GM19468 (cell line): ENCODE results near the gene ASB10.

Experiments used
- ATAC-seq: cut with Tn5 transposase; IDR thresholded peaks from one replicate; pipeline ENCODE4 v1.9.1; 2021; ENCODE audit warnings: mild to moderate bottlenecking, moderate library complexity, moderate number of reproducible peaks; ENCODE audit not compliant: unreplicated experiment; ENCODE audit errors: extremely low read depth

ASB10 gene

GRCh38 chr7:151211155-151211772, 24.2 kb upstream of the ASB10 start:
- no peak for ATAC-seq

GRCh38 chr7:151210087-151210854, 23.2 kb upstream of the ASB10 start, which contains the start of gene H2BK1:
H2BK1 (minus strand) TSS chr7:151210488; CDS start chr7:151210318, 170 bp downstream.
- no peak for ATAC-seq

DNA sequence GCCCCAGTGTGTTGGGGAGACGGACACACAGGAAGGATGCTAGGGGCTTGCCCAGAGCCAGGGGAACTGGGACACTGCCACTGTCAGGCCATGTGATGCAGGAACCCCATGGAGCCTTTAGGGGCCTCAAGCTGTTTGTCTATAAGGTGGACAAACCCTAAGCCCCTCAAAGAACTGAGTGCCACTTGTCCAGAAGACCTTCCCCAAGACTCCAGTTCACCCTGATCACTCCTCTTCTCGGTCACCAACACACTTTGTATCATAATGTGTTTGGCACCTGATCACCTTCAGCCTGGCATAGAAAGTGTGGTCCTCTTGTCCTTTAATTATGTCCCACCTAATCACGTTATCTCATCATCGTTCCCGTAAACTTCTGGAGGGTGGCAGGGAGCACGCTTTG, 22.5 kb upstream of the ASB10 start:
- ATAC-seq: no peak

DNA sequence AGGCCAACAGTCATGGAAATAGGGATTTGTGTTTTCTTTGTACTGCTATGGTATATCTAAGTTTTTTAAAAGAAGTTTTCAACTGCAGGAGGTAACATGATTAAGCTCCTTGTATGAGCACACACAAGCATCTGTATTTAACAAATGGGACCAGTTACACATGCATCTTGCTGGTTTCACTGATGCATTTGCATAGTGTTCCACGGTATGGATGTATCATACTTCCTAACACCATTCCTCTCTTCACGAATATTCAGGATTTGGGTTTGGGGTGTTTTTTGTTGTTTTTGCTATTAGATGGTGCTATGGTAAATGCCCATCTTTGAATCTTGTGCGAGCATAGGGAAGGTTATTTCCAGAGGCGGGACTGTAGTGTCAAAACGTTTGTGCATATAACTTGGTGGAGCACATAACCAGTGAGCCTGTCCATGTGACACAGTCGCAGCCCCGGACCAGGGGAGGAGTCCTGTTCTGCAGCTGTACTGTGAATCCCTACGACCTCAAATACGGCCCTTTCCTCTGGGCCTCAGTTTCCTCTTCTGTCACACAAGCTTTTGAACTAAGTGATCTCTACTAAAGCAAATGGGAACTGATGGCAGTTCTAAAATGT, 21.3 kb upstream of the ASB10 start:
- ATAC-seq: no peak

DNA sequence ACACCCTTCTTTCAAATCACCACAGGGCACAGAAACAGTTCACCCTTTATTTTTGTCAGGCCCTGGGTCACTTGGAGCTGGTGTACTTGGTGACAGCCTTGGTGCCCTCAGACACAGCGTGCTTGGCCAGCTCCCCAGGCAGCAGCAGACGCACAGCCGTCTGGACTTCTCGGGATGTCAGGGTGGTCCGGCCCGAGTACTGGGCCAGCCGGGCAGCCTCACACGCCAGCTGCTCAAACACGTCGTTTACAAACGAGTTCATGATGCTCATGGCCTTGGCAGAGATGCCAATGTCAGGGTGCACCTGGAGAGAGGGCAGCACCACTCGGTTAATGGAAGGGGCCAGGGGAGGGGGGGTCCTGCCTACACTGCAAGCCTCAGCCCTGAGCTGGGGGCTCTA, 20.8 kb upstream of the ASB10 start:
- ATAC-seq: no peak

- no peak for ATAC-seq
These were observed 20.3 kb upstream of the ASB10 start for GRCh38 chr7:151207315-151207714.

GRCh38 chr7:151206914-151207313, 19.9 kb upstream of the ASB10 start:
- ATAC-seq: no peak

GRCh38 chr7:151205730-151206129, 18.7 kb upstream of the ASB10 start:
- no peak for ATAC-seq

GRCh38 chr7:151204383-151205032, 17.5 kb upstream of the ASB10 start:
- ATAC-seq: no peak

DNA sequence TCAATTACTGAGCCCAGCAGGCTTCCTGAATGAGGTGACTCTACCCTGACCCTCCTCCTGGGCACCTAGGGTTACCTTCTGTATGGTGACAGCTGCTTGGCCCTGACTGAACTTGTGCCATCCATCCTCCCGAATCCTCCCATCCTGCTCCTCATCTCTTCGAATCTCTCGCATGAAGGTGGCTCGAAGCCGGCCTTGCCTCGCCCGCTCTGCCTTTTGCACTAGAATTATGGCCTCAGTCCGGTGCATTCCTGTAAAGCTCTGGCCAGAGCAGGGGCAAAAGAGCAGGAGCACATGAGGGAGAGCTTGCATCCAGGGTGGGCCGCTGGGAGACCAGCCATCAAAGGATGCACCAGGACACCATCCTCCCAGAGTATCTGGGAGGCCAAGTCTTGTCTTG, 15.8 kb upstream of the ASB10 start:
- no peak for ATAC-seq

GRCh38 chr7:151201751-151202150, 14.7 kb upstream of the ASB10 start:
- no peak for ATAC-seq

DNA sequence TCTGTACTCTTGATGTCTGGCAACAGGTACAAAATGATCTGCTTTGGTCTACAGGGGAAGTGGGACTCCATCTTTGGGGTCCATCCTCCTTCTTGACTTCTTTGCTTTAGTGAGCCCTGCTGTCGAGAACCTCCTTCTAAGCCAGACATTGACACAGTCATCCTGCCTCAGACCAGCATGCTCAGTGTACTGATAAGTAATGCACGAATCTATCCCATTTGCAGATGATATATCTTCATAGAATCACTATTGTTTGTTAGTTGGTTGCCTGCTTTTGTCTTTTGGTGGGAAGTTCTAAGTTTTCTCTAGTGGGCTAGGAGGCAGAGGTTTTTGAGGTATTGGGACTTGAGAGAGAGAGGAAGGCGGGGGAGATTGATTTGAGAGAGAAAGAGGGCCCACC, 14.3 kb upstream of the ASB10 start:
- no peak for ATAC-seq

DNA sequence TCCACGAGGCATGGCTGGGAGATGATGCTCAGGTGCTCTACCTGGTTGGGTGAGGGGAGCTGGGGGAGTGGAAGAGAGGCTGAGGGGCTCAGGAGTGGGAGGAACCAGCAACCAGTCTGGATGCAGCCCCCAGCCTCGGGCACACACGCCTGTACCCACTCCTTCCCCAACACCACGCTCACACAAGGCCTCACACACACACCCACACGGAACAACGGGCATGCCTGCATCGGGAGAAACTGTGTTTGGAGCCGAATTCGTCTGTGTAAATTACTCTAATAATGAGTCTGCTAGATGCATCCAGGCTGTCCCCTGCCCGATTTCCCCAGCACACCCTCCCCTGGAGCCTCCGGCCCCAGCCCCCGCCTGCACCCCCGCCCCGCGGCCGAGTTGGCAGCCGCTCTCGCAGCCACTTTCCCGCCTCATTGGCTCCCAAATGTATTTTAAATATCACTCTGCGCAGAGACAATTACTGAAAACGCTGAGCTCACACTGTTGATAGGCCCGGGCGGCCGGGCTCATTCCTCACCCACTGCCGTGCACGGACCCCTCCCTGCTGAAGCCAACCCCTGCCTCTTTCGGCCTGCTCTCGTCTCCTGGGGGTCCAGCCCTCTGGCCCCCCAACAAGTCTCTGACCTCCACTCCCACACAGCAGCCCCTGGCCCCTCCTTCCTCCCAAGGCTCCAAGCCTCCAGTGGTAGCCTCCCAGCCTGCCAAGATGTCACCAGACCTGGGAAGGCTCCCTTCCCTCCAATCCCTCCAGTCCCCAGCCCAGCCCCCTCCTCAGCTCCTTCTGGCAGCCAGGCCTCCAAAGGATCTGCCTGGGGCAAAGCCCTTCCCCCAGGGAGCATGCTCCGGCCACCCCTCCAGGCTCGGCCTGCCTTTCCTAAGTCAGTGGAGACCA, 12.1 kb upstream of the ASB10 start:
- ATAC-seq: no peak

- ATAC-seq: no peak
These were observed 10.9 kb upstream of the ASB10 start for GRCh38 chr7:151197932-151198331.

GRCh38 chr7:151195616-151196450, 8.8 kb upstream of the ASB10 start:
- ATAC-seq: no peak

- ATAC-seq: no peak
These were observed 7.1 kb upstream of the ASB10 start for GRCh38 chr7:151194188-151194587.

DNA sequence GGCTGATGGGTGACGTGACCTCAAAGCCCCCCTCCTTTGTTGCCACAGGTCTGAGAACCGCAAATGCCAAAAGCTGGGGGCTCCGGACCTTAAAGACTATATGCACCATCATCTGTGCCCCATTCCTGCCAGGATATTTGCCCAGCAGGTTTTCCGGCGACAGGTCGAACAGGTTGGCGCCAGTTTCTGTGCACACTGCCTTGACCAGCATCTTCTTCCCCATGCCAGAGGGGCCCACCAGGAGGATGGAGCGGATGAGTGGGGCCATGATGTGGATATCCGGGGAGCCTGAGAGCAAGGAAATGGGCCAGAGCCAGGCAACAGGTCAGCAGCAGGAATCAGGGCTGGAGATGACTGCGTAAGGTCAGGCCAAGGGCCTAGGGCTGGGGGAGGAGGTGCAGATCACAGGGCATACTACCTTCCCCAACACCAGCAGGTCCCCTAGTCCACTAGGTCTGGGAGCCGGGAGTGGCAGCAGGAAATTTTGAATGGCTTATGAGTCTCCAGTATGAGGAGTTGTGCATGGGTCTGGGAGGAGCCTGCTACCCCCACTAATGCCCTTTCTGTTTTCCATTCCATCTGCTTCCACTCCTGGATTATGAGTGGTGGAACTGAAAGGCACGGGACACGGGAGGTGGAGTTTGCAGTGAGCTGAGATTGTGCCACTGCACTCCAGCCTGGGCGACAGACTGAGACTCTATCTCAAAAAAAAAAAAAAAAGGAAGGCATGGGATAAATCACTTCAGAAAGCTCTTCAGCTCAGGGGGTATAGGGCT, 6.3 kb upstream of the ASB10 start:
- no peak for ATAC-seq

DNA sequence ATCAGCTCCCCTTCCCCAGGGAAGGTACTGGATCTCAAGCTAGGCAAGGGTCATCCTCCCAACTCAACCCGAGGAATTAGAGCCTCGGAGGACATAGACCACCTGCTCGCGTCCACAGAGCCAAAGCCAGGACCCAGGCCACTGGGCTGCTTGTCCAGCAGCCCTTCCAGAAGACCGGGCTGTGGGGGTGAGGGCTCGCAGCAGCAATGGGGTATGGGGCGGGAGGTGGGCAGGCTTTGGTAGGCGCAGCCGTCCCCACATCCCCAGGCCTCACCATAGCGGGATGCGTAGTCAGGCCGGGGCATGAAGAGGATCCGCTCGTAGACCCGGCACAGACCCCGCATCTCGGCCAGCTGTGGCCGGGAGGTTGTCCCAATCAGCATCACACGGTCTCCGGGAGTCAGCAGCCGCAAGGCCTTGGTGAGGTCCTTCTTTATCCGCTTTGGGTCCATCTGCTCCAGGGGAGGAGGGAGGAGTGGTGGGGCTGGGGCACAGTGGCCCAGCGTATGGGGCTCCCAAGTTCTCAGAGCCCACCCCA, 5.0 kb upstream of the ASB10 start:
- no peak for ATAC-seq
